GM19395 (cell line): ENCODE data around the gene BMP8A.
"Not testable (repeated sequence)": the region's sequence is repeated elsewhere in the genome, so short reads cannot be mapped to it uniquely, and the experiment has no call there.

Source experiments
- ATAC-seq: cut with Tn5 transposase; IDR thresholded peaks from one replicate; pipeline ENCODE4 v1.9.1; 2021; ENCODE audit warnings: mild to moderate bottlenecking, moderate library complexity; ENCODE audit not compliant: unreplicated experiment

Gene BMP8A

DNA sequence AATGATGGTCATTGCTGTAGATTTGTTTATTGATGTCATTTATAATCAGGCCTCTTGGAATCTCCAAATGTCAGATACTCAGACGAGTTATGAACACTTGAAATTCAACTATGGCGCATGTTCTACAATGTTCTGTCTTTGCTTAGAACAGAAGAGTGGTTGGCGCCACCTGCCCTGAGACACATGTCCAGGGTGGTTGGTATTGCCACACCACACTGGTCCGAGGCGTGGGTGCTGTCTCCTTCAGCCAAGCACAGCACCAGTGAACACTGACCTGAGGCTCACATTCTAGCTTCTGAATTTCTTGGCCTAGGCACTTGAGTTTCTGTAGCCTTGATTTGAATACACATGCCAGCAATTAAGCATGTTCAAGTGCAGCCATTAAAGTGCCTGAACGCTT is 10.1 kb upstream of the BMP8A start:
- no peak for ATAC-seq

DNA sequence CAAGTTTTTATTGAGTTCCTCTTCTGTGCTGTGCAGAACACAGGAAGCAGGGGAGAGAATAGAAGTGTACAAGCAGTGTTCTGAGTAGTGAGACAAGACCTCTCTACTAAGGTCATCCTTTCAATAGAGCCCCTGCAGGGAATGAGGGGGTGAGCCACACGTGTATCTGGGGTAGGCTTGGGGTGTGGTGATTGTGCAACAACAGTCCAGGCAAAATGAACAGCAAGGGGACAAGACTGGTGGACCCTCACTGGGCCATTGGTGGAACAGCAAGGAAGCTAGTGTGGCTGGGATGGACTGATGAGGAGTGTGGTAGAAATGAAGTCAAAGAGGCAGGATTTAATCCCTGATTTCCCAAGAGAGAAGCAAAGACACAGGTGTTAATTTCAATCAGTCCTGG is 8.2 kb upstream of the BMP8A start:
- no peak for ATAC-seq

DNA sequence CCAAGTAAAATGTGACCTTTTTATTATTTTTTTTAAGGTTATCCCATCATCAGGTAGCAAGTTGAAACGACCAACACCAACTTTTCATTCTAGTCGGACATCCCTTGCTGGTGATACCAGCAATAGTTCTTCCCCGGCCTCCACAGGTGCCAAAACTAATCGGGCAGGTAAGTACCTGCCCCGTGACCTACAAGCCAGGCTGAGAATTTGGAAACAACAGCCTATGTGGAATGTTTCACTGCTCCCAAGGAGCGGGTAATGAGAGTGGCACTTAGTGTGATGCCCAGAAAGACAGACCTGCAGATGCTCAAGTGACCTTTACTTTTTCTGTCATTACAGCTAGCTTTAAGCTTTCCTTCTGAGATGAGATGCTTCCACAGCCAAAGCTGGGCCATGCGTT is 6.9 kb upstream of the BMP8A start:
- ATAC-seq = no peak

DNA sequence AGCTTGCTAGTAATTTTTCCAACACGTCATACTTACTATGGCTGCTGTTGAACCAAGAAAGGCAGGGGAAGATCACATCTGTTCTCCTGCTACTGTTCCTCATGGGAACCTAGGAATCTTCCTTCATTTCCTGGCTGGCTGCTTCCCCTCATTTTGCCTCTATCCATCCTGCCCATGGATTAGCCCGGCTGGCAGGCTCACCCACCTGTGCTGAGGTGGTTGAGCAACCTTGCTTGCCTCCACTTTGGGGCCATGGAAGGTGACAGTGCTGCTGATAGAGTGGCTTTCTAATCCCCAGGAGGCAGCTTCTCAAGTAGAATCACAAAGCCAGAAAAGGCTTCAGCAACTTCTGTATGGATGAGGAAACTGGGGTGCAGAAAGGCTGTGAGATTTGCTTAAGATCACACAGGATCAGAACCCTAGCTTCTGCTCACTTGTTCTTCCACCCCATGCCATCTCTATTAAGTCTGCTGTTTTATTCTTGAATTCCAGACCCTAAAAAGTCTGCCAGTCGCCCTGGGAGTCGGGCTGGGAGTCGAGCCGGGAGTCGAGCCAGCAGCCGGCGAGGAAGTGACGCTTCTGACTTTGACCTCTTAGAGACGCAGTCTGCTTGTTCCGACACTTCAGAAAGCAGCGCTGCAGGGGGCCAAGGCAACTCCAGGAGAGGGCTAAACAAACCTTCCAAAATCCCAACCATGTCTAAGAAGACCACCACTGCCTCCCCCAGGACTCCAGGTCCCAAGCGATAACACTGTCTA is 6.2 kb upstream of the BMP8A start:
- no peak for ATAC-seq

DNA sequence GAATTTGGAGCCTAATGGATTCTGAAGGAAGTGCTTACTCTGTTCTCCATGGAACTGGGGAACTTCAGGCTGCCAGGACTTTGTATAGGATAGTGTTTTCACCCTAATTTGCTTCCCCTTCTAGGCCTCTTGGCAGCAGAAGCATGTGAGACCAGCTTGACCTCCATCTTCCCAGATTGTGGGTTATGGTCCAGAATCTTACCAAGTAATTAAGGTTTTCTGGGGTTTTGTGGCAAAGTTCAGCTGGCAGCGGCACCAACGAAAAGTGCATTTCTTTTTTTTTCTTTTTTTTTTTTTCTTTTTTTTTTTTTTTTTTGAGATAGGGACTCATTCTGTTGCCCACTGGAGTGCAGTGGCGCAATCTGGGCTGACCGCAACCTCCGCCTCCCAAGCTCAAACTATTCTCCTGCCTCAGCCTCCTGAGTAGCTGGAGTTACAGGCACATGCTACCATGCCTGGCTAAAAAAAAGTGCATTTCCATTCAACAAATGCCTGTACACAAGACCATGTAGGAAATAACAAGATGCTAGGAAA is 3.4 kb upstream of the BMP8A start:
- no peak for ATAC-seq

DNA sequence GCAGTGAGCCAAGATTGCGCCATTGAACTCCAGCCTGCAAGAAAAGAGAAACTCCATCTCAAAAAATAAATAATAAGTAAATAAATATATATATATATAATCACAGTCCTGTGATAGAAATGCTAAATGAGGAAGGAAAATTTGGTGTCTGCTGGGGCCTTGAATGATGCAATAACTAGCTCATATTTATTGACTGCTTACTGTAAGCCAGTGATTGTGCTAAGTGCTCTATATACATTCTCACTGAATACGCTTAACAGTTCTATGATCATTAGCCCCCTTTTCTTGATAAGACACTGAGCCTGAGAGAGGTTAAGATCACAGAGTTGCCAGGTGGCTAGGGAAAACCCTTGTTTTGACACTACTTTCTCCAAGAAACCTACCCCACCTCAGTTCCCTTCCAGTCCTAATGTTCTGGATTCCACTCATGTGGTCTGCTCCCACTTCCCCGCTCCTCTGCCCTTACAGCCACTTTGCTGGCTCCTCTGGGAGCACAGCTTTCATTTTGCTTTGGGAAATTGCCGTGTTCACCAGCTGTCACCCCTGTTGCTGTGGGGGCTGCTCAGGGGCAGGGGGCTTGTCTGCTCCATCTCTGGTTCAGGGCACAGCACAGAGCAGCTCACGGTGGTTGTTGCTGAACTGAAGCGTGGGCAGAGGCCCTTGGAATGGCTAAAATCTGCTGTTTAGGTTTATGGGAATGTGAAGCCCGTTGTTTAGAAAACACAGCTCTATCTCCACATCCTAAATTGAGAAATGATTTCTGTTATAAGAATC is 2.5 kb upstream of the BMP8A start:
- ATAC-seq = no peak

DNA sequence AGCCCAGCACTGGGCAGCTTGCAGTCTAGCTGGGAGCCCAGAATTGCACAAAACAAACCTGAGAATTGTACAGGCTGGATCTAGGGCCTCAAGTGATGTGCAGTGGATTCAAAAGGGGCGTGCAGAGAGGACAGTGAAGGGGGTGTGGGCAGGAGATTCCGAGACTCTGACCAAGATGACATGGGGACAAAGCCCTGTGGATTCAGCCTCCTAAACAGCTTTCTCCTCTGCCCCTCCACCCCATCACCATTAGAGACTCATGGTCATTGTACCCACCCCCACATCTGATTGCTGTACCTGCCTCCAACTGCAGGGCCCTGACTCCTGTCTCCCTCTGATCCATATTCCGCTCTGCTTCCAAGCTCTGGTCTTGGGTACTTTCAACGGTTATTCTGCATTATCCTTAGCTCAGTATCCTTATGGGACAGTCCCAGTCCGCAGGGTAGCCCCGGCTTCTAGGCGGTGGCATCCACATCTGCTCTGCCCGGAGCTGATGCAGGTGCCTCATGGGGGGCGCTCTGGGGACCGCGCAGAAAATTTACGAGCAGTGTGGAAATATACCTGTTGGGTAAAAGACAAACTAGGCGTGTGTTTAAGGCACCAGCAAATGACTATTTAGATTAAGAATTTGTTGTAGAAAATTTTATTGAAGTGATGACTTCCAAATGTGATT is 1.7 kb upstream of the BMP8A start:
- no peak for ATAC-seq

DNA sequence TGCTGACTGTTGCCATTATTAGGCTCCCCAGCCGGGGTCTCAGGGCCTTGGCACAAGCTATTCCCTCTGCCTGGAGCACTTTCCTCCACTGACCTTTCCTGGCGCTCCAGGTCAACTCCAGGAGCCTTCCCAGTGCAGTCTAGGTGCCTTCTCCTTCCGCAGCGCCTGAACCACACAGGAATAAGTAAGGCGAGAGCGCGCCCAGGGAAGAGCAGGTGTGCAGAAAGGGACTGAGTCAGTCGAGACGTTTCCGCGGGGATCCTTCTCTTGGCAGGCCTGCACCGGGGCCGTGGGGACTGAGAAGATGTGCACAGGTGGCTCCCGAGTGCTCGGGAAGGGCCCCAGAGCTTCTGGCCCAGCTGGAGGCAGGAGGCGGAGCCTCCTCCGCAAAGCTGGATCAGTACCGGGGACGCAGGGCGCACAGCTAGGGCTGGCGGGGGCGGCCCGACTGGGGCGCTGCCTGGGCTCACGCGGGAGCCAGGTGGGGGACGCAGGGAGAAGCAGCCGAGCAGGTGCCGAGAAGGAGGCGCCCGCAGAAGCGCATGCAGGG is 765 bp upstream of the BMP8A start:
- no peak for ATAC-seq

DNA sequence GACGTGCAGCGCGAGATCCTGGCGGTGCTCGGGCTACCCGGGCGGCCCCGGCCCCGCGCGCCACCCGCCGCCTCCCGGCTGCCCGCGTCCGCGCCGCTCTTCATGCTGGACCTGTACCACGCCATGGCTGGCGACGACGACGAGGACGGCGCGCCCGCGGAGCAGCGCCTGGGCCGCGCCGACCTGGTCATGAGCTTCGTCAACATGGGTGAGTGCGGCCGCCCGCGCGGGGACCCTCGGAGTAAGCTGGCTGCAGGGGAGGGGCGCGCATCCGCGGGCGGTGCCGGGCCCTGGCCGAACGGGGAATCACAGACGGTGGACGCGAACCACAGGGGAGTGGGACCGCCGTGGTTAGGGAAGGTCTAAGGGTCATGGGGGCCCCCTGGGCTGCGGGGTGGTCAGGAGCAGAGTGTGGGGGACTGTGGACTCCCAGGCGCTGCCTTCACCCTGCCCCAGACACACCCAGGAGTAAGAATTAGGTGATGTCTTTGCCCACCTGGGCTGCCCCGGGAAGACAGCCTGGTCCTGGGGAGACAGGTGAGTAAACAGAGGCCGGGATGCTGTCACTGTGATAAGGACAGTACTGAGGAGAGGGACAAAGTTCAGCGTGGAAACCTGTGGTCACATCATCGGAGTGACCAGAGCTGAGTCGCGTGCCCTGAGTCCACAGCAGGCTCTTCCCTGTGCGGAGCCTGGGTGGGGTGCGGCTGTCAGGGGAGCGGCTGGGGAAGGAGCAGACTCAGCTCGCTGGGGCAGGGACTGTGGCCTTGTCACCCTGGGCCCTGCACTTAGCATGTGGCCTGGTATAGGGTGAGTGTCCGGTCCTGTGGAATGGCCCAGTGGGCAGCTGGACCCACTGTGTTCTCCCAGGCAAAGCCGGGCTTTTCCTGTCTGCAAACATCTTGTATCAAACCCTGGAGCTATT is 944 bp downstream of the BMP8A start:
- ATAC-seq = not testable (repeated sequence)

DNA sequence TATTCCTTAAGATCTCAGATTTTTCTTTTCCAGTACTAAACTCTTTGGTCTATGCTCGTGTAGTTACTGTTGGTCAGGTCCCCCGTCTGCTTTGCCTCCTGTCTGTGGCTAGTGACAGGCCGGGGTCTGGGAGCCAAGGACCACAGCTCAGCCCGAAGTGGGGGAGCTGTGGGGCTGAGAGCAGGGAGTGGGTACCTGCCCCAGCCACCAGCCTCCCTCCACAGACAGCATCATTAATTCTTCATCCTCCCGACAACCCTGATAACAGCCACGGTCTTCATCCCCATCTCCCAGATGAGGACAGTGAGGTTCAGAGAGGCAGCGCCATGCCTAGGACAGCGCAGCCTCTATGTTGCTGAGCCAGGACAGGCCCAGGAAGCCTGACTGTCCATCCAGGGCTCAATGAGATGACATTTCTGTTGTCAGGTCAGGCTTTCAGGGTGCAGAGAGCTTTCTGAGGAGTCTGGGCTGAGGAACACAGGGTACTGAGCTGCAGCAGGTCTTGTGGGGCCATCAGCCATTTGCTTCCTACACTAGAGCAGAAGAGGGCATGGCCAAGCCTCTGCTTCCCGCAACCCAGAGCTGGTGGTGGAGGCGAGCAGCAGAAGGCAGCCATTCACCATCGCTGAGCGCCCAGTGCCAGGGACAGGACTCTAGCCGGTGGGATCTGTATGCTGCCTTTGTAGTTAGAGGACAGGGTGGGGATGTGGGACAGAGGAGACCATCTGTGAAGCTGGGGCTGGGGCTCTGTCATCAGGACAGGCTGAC is 1.8 kb downstream of the BMP8A start:
- not testable (repeated sequence) for ATAC-seq

DNA sequence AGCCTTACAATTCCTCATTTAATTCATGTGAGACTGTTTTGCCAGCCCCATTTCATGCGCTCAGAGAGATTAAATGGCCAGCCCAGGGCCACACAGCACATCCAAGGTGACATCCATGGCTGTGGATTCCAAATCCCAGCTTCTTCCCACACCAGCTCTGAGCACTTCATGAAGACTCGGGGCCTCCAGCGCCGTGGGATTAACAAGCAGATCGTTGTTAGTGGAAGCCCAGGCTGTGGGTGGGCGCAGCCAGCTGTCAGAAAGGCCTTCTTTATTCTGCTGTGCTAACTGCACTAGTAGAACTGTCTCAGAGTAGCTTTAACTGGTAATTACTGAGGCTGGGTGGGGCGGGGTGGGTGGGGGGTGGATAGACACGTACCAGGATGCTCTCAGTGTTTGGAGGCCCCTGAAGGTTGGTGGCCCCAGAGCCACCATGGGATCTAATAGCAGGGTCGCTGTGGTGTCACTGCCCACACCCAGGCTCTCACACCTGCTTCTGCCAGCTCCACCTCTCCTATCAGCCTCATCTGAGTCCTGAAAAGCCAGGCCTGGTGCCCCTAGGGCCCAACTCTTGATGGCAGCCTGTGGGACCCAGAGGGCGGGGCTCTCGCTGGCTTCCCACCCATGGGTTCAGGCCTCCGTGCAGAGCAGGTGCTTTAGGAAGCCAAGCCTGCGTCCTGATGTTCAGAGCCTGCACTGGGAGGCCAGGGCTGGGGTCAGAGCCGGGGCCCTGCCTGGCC is 3.4 kb downstream of the BMP8A start:
- no peak for ATAC-seq

DNA sequence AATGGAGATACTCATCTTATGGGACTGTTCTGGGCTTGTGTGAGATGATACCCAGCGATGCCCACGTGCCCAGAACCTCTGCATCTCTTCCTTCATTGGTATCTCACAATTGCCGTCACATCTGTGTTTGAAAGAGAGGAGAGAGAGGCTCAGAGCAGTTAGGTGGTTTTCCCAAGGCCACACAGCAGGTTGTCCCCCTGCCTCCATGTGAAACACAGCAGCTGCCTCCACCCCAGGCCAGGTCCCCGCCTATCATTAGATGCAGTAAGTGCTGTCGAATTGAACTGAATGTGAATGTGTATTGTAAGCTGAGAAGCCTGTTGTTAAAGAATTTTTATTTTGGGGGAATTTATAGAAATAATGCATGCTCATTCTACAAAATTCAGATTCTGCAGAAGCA is 5.1 kb downstream of the BMP8A start:
- ATAC-seq = not testable (repeated sequence)

DNA sequence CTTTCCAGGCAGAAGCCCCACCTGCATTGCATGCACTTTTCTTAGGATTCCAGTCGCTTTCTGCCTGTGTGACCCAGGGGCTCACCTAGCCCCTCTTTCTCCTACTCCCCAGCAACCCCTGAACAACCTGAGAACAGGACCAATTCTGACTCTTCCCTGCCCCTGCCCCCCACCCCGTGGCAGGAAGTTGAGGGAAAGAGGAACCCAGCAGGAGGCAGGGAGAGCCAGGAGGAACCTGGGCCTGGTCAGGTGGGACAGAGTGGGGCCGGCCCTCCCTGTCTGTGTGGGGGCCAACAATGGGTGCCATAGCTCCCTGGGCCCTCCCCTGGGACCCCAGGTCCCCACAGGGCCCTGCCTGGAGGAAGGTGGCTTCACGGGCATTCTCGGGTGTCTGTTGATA is 6.1 kb downstream of the BMP8A start:
- no peak for ATAC-seq

DNA sequence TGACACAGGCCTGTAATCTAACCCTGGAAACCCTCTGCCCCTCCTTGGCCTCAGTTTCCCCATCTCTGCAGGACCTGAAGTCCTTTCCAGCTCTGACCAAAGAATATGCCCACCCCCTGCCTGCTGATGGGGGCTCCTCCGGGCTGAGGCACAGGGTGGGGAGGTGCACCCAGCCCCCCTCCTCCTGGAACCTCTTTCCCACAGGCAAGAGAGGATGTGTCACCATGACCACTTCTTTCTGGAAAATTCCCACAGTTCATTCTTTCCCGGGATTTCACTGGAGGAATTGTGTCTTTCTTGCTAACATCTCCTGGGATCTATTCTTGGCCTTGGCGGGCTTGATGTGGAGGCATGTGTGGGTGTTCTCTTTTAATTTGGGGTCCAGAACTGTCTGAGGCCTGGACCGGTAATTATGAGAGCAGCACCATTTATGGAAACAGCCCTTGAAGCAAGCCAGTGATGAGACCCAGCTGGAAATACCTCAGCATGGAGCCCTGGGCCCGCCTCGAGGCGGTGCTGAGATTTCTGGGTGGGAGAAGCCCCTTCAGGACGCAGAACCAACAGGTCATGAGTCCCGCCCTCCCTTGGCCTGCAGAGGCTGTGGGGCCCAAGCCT is 6.8 kb downstream of the BMP8A start:
- not testable (repeated sequence) for ATAC-seq

DNA sequence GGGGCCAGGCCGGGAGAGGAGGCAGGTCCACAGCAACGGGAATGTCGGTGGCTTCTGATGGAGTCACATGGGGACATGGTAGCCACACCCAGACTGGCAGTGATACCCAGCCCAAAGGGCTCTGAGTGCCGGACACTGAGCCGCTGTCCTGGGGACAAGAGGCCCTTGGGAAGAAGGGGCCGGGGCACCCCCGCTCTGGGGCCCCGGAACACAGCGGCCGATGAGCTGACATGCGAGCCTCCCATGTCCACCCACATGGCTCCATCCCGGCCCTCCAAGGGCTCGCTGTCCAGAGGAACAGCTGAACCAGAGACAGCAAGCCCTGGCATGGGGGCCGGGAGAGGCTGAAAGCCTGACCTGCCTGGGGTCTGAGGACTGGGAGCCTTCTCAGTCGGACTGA is 7.4 kb downstream of the BMP8A start:
- not testable (repeated sequence) for ATAC-seq

DNA sequence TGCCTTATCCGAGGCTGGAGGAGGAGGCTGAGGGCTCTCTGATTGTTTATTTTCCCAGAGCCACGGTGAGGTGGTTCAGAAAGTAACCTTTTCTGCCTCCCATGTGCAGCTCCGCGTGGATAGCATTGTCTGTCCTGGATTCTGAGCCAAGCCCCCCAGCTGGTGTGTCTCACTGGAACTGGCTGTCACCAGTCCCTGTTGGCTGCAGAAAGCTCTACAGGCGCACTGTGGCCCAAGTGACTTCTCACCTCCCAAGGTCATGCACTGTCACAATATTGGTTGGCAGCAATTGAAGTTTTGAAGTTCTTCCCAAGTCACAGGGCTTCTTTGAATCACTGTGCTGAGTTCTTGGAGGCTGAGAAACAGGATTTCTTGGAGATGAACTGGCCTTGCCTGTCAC is 8.2 kb downstream of the BMP8A start:
- ATAC-seq = no peak

DNA sequence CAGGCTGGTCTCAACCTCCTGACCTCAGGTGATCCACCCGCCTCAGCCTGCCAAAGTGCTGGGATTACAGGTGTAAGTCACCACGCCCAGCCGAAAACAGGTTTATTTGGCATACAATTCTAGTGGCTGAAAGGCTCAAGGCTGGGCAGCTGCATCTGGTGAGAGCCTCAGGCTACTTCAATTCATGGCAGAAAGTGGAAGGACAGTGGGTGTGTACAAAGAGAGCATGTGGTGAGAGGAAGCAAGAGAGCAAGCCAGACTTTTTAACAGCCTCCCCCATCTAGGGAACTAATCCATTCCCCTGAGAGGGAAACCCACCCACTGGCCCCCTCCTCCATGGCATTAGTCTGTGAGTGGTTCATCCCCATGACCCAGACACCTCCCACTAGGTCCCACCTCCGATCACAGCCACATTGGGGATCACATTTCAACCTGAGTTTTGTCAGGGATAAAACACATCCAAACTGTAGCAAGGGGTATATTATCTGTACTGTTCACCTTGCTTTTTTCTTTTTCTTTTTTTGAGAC is 9.5 kb downstream of the BMP8A start:
- ATAC-seq = no peak

DNA sequence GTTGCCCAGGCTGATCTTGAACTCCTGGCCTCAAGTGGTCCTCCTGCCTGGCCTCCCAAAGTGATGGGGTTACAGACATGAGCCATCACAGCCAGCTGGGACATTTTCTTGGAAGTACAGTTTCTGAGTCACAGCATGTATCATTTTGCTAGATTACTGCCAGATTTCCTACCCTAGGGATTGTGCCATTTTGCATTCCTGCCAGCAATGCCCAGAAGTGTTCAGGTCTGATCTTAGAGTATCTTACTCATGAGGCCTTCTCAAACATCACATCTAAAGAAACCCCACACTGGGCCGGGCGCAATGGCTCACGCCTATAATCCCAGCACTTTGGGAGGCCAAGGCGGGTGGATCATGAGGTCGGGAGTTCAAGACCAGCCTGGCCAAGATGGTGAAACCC is 10.2 kb downstream of the BMP8A start:
- ATAC-seq = no peak
